Stimulated activated CD4-positive, alpha-beta T cell treated with anti-CD3 and anti-CD28 coated beads, Interleukin-1b, Interleukin-23, amount 100 ng/mL, for 1 hour (primary cell): ENCODE results near the gene BRAT1.

Experiments
- DNase-seq, 2 donors: peaks; one replicate each; pipeline ENCODE4 v3.0.0-alpha.2; 2020; ENCODE audit warnings: low read depth in 2 of 2

Gene BRAT1

DNA sequence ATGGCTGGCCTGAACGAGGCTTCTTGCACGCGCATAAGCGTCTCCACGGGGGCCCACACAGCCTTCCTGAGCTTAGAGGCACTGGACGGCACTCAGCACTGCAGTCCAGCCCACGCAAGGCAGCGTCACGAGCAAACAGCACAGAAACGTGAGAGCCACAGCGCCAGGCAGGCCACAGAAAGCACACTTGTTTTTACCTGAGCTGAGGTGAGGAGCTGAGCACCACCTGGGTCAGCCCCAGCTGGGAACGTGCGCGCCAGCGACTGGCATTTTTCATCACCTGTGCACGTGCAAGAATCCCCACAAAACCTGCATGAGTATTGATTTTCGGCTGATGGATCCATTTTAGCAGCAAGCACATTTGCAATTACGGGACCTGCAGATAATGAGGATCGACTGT lies 30.1 kb upstream of the BRAT1 start:
- DNase-seq, result no peak

- no peak for DNase-seq
These were observed 28.7 kb upstream of the BRAT1 start for GRCh38 chr7:2583798-2584580.

- no peak for DNase-seq
These were observed 26.8 kb upstream of the BRAT1 start for GRCh38 chr7:2582006-2582735.

DNA sequence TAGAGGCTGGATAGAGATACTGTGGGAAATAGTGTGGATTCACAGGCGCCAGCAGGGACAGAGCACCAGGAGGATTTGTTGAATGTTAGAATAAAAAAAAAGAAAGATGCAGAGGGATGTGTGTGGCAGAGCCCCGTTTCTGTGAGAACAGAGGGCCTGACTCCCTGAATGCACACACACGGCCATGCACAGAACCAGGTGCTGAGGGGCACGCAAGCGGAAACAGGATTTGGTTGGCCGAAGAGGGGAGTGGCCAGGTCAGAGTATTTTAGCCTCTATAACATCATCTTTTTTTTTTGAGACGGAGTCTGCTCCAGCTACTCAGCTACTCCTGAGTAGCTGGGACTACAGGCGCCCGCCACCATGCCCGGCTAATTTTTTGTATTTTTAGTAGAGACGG lies 25.3 kb upstream of the BRAT1 start:
- no peak for DNase-seq

DNA sequence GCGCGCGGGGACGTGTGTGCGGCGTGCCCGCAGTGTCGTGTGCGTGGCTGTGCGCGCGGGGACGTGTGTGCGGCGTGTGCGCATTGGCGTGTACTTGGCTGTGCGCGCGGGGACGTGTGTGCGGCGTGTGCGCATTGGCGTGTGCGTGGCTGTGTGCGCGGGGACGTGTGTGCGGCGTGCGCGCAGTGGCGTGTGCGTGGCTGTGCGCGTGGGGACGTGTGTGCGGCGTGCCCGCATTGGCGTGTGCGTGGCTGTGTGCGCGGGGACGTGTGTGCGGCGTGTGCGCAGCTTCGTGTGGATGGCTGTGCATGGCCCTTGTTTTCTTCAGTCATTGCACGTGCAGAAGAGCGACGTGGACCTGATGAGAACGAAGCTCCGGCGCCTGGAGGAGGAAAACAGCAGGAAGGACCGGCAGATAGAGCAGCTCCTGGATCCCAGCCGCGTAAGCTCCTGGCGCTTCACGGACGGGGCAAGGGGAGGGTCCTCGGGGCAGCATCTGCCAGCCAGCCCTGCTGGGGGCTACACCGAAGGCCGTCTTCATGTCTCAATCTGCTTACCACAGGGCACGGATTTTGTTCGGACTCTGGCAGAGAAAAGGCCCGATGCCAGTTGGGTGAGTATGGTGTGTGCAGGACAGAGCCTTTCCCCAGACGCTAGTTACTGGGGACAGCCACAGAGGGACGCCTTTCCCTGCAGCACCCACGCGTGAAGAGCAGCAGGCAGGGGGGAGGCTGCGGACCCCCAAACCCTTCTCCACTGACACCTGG lies 22.8 kb upstream of the BRAT1 start:
- DNase-seq, result no peak

DNA sequence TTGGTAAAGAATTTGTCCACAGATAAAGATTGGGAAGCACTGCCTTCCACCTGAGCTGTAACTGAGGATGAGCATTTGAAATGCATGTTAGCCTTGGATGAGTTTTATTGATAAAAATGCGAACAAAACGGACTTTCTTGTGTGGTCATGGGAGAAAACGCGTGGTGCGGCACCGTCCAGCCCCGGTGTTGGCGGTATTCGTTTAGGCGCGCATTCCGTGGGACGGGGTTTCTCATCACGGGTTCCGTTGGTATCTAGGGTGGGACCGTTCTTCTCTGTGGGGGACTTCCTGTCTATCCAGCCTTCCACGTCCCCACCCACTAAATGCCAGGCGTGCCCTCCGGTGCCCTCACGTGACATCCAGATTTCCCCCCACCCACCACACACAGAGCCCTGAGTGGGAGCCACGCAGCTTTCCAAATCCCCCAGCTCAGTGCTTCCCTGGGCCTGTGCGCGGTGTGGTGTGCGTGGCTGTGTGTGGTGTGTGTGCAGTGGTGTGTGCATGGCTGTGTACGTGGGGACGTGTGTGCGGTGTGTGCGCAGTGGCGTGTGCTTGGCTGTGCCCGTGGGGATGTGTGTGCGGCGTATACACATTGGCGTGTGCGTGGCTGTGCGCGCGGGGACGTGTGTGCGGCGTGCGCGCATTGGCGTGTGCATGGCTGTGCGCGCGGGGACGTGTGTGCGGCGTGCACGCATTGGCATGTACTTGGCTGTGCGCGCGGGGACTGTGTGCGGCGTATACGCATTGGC lies 21.6 kb upstream of the BRAT1 start:
- DNase-seq, result no peak

DNA sequence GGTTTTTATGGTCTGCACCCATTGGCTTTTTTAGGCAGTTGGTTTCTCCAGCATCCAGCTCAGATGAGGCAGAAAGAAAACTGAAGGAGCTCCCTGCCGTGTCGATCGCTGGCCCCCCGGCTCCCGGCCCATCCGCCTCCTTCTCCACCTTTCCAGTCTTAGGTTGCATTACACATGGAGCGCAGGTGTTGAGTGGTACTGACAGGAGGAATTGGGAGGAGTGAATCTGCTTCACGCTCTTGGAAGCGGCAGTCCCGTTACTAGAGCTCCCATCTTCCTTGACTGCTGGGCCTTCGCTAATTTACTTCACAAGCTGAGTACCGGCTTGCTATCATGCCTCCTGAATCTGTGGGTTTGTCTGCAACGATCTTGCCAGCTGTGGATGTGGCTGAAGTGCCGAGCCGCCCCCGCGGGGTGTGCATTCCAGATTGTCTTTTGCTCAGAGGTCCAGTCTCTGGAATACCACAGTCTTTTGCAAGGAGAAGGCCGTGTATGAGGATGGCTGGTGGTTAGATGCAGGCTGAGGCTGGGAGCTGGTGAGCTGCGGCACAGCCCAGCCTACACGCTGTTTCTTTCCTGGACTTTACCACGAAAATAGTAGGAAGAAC lies 20.5 kb upstream of the BRAT1 start:
- DNase-seq, result no peak

- DNase-seq, result no peak
These were observed 19.9 kb upstream of the BRAT1 start for GRCh38 chr7:2575046-2575732.

- no peak for DNase-seq
These were observed 18.4 kb upstream of the BRAT1 start for GRCh38 chr7:2573761-2574160.

DNA sequence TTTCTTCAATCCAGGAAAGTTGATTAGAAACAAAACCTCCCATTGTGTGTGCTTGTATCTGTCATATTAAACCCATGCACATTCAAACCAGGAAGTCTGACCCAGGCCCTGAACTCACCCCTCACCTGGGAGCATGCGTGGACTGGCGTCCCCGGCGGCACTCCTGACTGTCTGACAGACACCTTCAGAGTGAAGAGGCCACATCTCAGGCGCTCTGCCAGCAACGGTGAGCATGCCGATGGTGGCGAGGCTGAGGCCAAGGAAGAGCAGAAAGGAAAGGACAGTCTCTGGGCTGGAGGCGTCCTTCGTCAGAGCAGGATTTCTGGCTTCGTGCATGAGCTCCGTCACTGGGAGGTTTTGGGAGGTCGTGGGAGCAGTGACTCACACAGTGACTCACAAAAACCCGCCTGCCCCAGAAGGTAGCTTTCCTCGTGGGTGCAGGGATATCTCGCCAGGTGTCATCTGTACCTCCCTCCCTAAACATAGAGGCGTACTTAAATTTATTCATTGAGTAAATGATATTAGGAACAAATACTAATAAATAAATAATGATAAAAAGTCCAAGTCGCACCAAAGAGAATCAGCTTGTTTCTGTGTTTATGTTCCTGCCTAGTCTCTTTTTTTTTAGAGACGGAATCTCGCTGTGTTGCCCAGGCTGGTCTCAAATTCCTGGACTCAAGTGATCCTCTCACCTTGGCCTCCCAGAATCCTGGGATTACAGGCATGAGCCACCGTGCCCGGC lies 16.9 kb upstream of the BRAT1 start:
- no peak for DNase-seq

DNA sequence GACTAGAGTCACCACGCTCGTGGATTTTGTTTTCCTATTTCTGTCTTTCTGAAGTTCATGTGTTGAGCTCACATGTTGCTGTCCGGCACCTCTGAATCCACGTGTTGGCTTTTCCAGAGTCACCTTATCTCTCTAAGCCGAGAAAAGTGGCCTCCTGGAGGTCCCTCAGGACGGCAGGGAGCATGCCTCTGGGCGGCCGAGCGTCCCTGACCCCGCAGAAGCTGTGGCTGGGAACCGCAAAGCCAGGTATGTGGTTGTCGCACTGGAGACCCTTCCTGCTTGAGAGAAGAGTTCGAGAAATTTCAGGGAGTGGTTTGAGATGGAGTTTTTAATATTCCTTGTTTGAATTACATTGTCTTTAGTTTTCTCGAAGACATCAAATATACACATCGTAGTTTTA lies 16.1 kb upstream of the BRAT1 start:
- no peak for DNase-seq

DNA sequence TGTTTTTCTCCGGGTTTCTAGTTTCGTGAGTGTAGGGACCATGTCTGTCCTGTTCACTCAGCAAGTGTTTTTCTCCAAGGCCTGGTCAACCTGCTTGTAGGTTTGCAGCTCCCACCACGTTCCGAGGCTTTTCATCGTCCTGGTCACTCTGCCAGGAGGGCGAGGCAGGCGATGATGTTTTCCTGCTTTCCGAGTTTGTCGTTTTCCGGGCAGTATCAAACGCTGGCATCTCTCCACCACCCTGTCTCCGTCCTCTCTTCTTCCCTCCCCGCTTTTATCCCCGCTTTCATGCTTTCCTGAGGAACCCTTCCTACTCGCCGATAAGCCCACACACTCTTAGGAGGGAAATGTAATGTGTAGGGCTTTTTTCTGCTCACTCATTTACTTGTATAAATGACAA lies 14.7 kb upstream of the BRAT1 start:
- no peak for DNase-seq

DNA sequence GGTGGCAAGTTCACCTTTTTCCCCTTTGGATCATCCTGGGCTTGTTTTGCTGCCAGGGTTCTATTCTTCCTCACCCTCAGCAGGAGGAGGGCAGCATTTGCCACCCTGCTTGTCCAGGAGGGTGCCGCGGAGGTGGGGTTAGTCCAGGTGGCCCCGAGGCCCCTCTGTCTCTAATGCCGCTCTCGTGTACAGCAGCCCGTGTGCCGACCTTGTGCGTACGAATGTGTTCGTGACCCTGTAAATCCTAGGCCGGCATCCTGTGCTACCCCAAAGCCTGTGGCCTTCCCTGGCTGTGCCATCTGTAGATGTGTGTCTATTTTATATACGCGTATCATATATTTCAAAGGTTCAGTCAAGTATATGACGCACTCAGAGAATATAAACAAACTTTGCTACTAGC lies 14.1 kb upstream of the BRAT1 start:
- DNase-seq, result no peak

GRCh38 chr7:2568521-2569223 lies 13.3 kb upstream of the BRAT1 start:
- DNase-seq, result no peak

- no peak for DNase-seq
These were observed 12.5 kb upstream of the BRAT1 start for GRCh38 chr7:2567679-2568278.

GRCh38 chr7:2566890-2567678 lies 11.8 kb upstream of the BRAT1 start:
- DNase-seq, result no peak

- DNase-seq, result no peak
These were observed 11.1 kb upstream of the BRAT1 start for GRCh38 chr7:2566348-2566889.

DNA sequence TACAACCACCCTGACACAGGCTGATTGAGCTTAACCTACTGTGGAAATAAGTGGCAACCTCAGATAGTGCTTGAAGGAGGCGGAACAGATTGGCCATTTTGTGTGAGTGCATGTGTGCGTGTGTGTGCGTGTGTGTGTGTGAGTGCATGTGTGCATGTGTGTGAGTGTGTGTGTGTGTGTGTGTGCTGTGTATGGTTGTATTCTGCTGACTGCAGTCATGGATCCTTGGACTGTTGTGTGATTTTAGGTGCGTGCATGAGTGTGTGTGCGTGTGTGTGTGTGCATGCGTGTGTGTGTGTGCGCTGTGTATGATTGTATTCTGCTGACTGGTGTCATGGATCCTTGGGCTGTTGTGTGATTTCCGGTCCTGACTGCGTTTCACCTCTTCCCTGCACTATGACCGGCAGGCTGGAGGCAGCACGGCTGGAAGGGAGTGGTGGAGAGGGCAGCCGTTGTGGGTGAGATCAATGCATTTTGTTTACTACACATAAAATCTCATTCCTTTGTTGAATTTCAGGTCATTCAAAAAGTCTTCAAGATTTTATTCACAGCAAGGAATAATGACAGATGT lies 9.7 kb upstream of the BRAT1 start:
- DNase-seq, result no peak
